ENCODE measurements around the gene ARHGEF7.

The ARHGEF7 gene

GRCh38 chr13:111165241-111166010 is 50.3 kb downstream of the ARHGEF7 start:
- H3K36me3 ChIP-seq (ENCODE audit: control insufficient read depth in 1 of 2, insufficient read depth in 2 of 2, low read length in 2 of 2): peaks cover 4 to 25% of the 10 kb centered on the region in 2 donors
- H3K9ac ChIP-seq (ENCODE audit: low read depth in 1 of 2, low read length in 2 of 2): no peak overlapping the region
- H3K9me3 ChIP-seq (ENCODE audit: control insufficient read depth in 1 of 2, low read length in 2 of 2): no peaks in the 10 kb centered on the region
- H3K27me3 ChIP-seq (ENCODE audit: control insufficient read depth in 1 of 2, insufficient read depth in 2 of 2, low read length in 2 of 2): no peaks in the 10 kb centered on the region
- H3K4me1 ChIP-seq (ENCODE audit: control insufficient read depth in 1 of 2, insufficient read depth in 2 of 2, low read length in 2 of 2): peaks cover 23 to 37% of the 10 kb centered on the region in 2 donors
- H3K4me3 ChIP-seq (ENCODE audit: low read depth in 1 of 2, low read length in 2 of 2): no peak overlapping the region
- no peak overlapping the region for H3K27ac ChIP-seq (ENCODE audit: low read depth, low read length)

GRCh38 chr13:111166882-111167675 is 52.0 kb downstream of the ARHGEF7 start:
- H3K4me1 ChIP-seq (ENCODE audit: control insufficient read depth in 1 of 2, insufficient read depth in 2 of 2, low read length in 2 of 2): peaks cover 23 to 25% of the 10 kb centered on the region in 2 donors
- H3K36me3 ChIP-seq (ENCODE audit: control insufficient read depth in 1 of 2, insufficient read depth in 2 of 2, low read length in 2 of 2): peaks cover 4 to 17% of the 10 kb centered on the region in 2 donors
- H3K4me3 ChIP-seq (ENCODE audit: low read depth in 1 of 2, low read length in 2 of 2): peak overlapping the region in 1 of 2 donors; percentile 5

GRCh38 chr13:111168107-111168506 is 53.0 kb downstream of the ARHGEF7 start:
- Histone ChIP-seq H3K27ac (ENCODE audit: low read depth, low read length) (no peak overlapping the region), H3K27me3 (ENCODE audit: control insufficient read depth in 1 of 2, insufficient read depth in 2 of 2, low read length in 2 of 2) (no peaks in the 10 kb centered on the region), H3K36me3 (ENCODE audit: control insufficient read depth in 1 of 2, insufficient read depth in 2 of 2, low read length in 2 of 2) (peaks cover 4 to 12% of the 10 kb centered on the region in 2 donors), H3K4me3 (ENCODE audit: low read depth in 1 of 2, low read length in 2 of 2) (peak overlapping the region in 1 of 2 donors; percentile 0), H3K9me3 (ENCODE audit: control insufficient read depth in 1 of 2, low read length in 2 of 2) (no peaks in the 10 kb centered on the region), H3K4me1 (ENCODE audit: control insufficient read depth in 1 of 2, insufficient read depth in 2 of 2, low read length in 2 of 2) (peaks cover 21 to 23% of the 10 kb centered on the region in 2 donors), H3K9ac (ENCODE audit: low read depth in 1 of 2, low read length in 2 of 2) (no peak overlapping the region)

More at GRCh38 chr13:111166882-111167675, 52.0 kb downstream of the ARHGEF7 start:
- Histone ChIP-seq H3K27ac (ENCODE audit: low read depth, low read length) (no peak overlapping the region), H3K27me3 (ENCODE audit: control insufficient read depth in 1 of 2, insufficient read depth in 2 of 2, low read length in 2 of 2) (no peaks in the 10 kb centered on the region), H3K9me3 (ENCODE audit: control insufficient read depth in 1 of 2, low read length in 2 of 2) (no peaks in the 10 kb centered on the region), H3K9ac (ENCODE audit: low read depth in 1 of 2, low read length in 2 of 2) (peak overlapping the region in 1 of 2 donors; percentile 9)

- Histone ChIP-seq H3K27me3 (ENCODE audit: control insufficient read depth in 1 of 2, insufficient read depth in 2 of 2, low read length in 2 of 2) (no peaks in the 10 kb centered on the region), H3K4me1 (ENCODE audit: control insufficient read depth in 1 of 2, insufficient read depth in 2 of 2, low read length in 2 of 2) (peaks cover 19 to 20% of the 10 kb centered on the region in 2 donors), H3K9ac (ENCODE audit: low read depth in 1 of 2, low read length in 2 of 2) (no peak overlapping the region), H3K27ac (ENCODE audit: low read depth, low read length) (no peak overlapping the region), H3K4me3 (ENCODE audit: low read depth in 1 of 2, low read length in 2 of 2) (no peak overlapping the region), H3K9me3 (ENCODE audit: control insufficient read depth in 1 of 2, low read length in 2 of 2) (no peaks in the 10 kb centered on the region), H3K36me3 (ENCODE audit: control insufficient read depth in 1 of 2, insufficient read depth in 2 of 2, low read length in 2 of 2) (peaks cover 0 to 14% of the 10 kb centered on the region in 2 donors)
Observed at GRCh38 chr13:111171112-111171511, 56.0 kb downstream of the ARHGEF7 start.

- peaks cover 14% of the 10 kb centered on the region in 2 donors for H3K4me1 ChIP-seq (ENCODE audit: control insufficient read depth in 1 of 2, insufficient read depth in 2 of 2, low read length in 2 of 2)
- no peak overlapping the region for H3K27ac ChIP-seq (ENCODE audit: low read depth, low read length)
- no peaks in the 10 kb centered on the region for H3K9me3 ChIP-seq (ENCODE audit: control insufficient read depth in 1 of 2, low read length in 2 of 2)
- H3K36me3 ChIP-seq (ENCODE audit: control insufficient read depth in 1 of 2, insufficient read depth in 2 of 2, low read length in 2 of 2): peaks cover 0 to 14% of the 10 kb centered on the region in 2 donors
- H3K4me3 ChIP-seq (ENCODE audit: low read depth in 1 of 2, low read length in 2 of 2): no peak overlapping the region
- H3K9ac ChIP-seq (ENCODE audit: low read depth in 1 of 2, low read length in 2 of 2): no peak overlapping the region
- no peaks in the 10 kb centered on the region for H3K27me3 ChIP-seq (ENCODE audit: control insufficient read depth in 1 of 2, insufficient read depth in 2 of 2, low read length in 2 of 2)
Observed at GRCh38 chr13:111171629-111172028, 56.5 kb downstream of the ARHGEF7 start.

- Histone ChIP-seq H3K27me3 (ENCODE audit: control insufficient read depth in 1 of 2, insufficient read depth in 2 of 2, low read length in 2 of 2) (no peaks in the 10 kb centered on the region), H3K36me3 (ENCODE audit: control insufficient read depth in 1 of 2, insufficient read depth in 2 of 2, low read length in 2 of 2) (peaks cover 0 to 13% of the 10 kb centered on the region in 2 donors), H3K27ac (ENCODE audit: low read depth, low read length) (no peak overlapping the region), H3K4me3 (ENCODE audit: low read depth in 1 of 2, low read length in 2 of 2) (no peak overlapping the region), H3K9ac (ENCODE audit: low read depth in 1 of 2, low read length in 2 of 2) (no peak overlapping the region), H3K4me1 (ENCODE audit: control insufficient read depth in 1 of 2, insufficient read depth in 2 of 2, low read length in 2 of 2) (peaks cover 12% of the 10 kb centered on the region in 2 donors), H3K9me3 (ENCODE audit: control insufficient read depth in 1 of 2, low read length in 2 of 2) (no peaks in the 10 kb centered on the region)
Observed at GRCh38 chr13:111174377-111175114, 59.4 kb downstream of the ARHGEF7 start.

GRCh38 chr13:111175372-111175771 is 60.3 kb downstream of the ARHGEF7 start:
- no peak overlapping the region for H3K9ac ChIP-seq (ENCODE audit: low read depth in 1 of 2, low read length in 2 of 2)
- no peak overlapping the region for H3K4me3 ChIP-seq (ENCODE audit: low read depth in 1 of 2, low read length in 2 of 2)
- H3K9me3 ChIP-seq (ENCODE audit: control insufficient read depth in 1 of 2, low read length in 2 of 2): no peaks in the 10 kb centered on the region
- H3K27me3 ChIP-seq (ENCODE audit: control insufficient read depth in 1 of 2, insufficient read depth in 2 of 2, low read length in 2 of 2): no peaks in the 10 kb centered on the region
- H3K4me1 ChIP-seq (ENCODE audit: control insufficient read depth in 1 of 2, insufficient read depth in 2 of 2, low read length in 2 of 2): peaks cover 12 to 13% of the 10 kb centered on the region in 2 donors
- H3K27ac ChIP-seq (ENCODE audit: low read depth, low read length): no peak overlapping the region
- H3K36me3 ChIP-seq (ENCODE audit: control insufficient read depth in 1 of 2, insufficient read depth in 2 of 2, low read length in 2 of 2): peaks cover 0 to 13% of the 10 kb centered on the region in 2 donors

- H3K27ac ChIP-seq (ENCODE audit: low read depth, low read length): no peak overlapping the region
Observed at GRCh38 chr13:111175935-111176334, 60.8 kb downstream of the ARHGEF7 start.

GRCh38 chr13:111176421-111176820 is 61.3 kb downstream of the ARHGEF7 start:
- H3K4me3 ChIP-seq (ENCODE audit: low read depth in 1 of 2, low read length in 2 of 2): no peak overlapping the region
- no peaks in the 10 kb centered on the region for H3K9me3 ChIP-seq (ENCODE audit: control insufficient read depth in 1 of 2, low read length in 2 of 2)
- no peak overlapping the region for H3K9ac ChIP-seq (ENCODE audit: low read depth in 1 of 2, low read length in 2 of 2)
- H3K36me3 ChIP-seq (ENCODE audit: control insufficient read depth in 1 of 2, insufficient read depth in 2 of 2, low read length in 2 of 2): peaks cover 0 to 13% of the 10 kb centered on the region in 2 donors
- peaks cover 12 to 13% of the 10 kb centered on the region in 2 donors for H3K4me1 ChIP-seq (ENCODE audit: control insufficient read depth in 1 of 2, insufficient read depth in 2 of 2, low read length in 2 of 2)
- no peaks in the 10 kb centered on the region for H3K27me3 ChIP-seq (ENCODE audit: control insufficient read depth in 1 of 2, insufficient read depth in 2 of 2, low read length in 2 of 2)
- H3K27ac ChIP-seq (ENCODE audit: low read depth, low read length): no peak overlapping the region

More at GRCh38 chr13:111175935-111176334, 60.8 kb downstream of the ARHGEF7 start:
- Histone ChIP-seq H3K36me3 (ENCODE audit: control insufficient read depth in 1 of 2, insufficient read depth in 2 of 2, low read length in 2 of 2) (peaks cover 0 to 13% of the 10 kb centered on the region in 2 donors), H3K9ac (ENCODE audit: low read depth in 1 of 2, low read length in 2 of 2) (no peak overlapping the region), H3K27me3 (ENCODE audit: control insufficient read depth in 1 of 2, insufficient read depth in 2 of 2, low read length in 2 of 2) (no peaks in the 10 kb centered on the region), H3K4me3 (ENCODE audit: low read depth in 1 of 2, low read length in 2 of 2) (no peak overlapping the region), H3K9me3 (ENCODE audit: control insufficient read depth in 1 of 2, low read length in 2 of 2) (no peaks in the 10 kb centered on the region), H3K4me1 (ENCODE audit: control insufficient read depth in 1 of 2, insufficient read depth in 2 of 2, low read length in 2 of 2) (peaks cover 12 to 13% of the 10 kb centered on the region in 2 donors)
